Spleen (tissue), 13 donors: ENCODE data around the gene PAFAH1B1. TPM values are rescaled to one million over a fixed set of nuclear protein-coding genes. Genes with fewer than 3 reads are reported as not detected.
A peak's percentile ranks its signal among the peaks of the same experiment; 100 is the strongest.
"Not testable (repeated sequence)": the region's sequence is repeated elsewhere in the genome, so short reads cannot be mapped to it uniquely, and the experiment has no call there.

ENCODE experiments used
- DNase-seq: peaks from one replicate; pipeline ENCODE4 v3.0.0-alpha.2; 2020
- H3K27ac ChIP-seq, 8 donors: fragments of 200-600 bp; sonication (generic) in 7 of 8; 1 replicate in 4 of 8; 2 replicates in 4 of 8; pipeline versions ENCODE4 v1.5.0 to v1.8.0; 2016 to 2021; ENCODE audit warnings: inconsistent platforms in 4 of 8, mild to moderate bottlenecking in 4 of 8, moderate library complexity in 1 of 8
- H3K27me3 ChIP-seq, 7 donors: fragments of 200-600 bp; sonication (generic) in 6 of 7; replicated peaks in 1 of 7; 1 replicate in 4 of 7; 2 replicates in 3 of 7; pipeline versions ENCODE4 v1.5.0 to v1.8.0; 2016 to 2021; ENCODE audit warnings: inconsistent platforms in 3 of 7, mild to moderate bottlenecking in 1 of 7
- H3K36me3 ChIP-seq, 6 donors: fragments of 200-600 bp; sonication (generic) in 5 of 6; 1 replicate in 4 of 6; 2 replicates in 2 of 6; pipeline versions ENCODE4 v1.5.0 to v1.8.0; 2016 to 2021; ENCODE audit warnings: inconsistent platforms in 2 of 6
- H3K4me1 ChIP-seq, 6 donors: fragments of 200-600 bp; sonication (generic) in 5 of 6; 1 replicate in 3 of 6; 2 replicates in 3 of 6; pipeline versions ENCODE4 v1.5.0 to v1.8.0; 2016 to 2021; ENCODE audit warnings: inconsistent platforms in 3 of 6
- H3K4me3 ChIP-seq, 8 donors: fragments of 200-600 bp; sonication (generic) in 7 of 8; 1 replicate in 4 of 8; 2 replicates in 4 of 8; pipeline versions ENCODE4 v1.5.0 to v1.8.0; 2016 to 2021; ENCODE audit warnings: inconsistent platforms in 4 of 8, mild to moderate bottlenecking in 4 of 8, moderate library complexity in 2 of 8
- H3K9me3 ChIP-seq, 8 donors: fragments of 200-600 bp; sonication (generic) in 7 of 8; 1 replicate in 4 of 8; 2 replicates in 4 of 8; pipeline versions ENCODE4 v1.5.0 to v1.8.0; 2016 to 2021; ENCODE audit warnings: inconsistent platforms in 4 of 8
- CTCF ChIP-seq, 11 experiments: fragments of 200-600 bp in 7 of 11; fragments of 450-650 bp in 4 of 11; sonication (generic) in 4 of 11; IDR thresholded peaks in 8 of 11; conservative IDR thresholded peaks in 3 of 11; 1 replicate in 7 of 11; 2 replicates in 4 of 11; pipeline versions ENCODE4 v1.4.0 to v1.8.0; 2016 to 2021; ENCODE audit warnings: antibody characterized with exemption in 11 of 11, inconsistent platforms in 4 of 11, mild to moderate bottlenecking in 1 of 11
- POLR2A ChIP-seq, 3 donors: fragments of 450-650 bp; IDR thresholded peaks; one replicate each; pipeline ENCODE4 v1.5.1; 2017; ENCODE audit warnings: antibody characterized with exemption in 3 of 3, mild to moderate bottlenecking in 1 of 3
- POLR2AphosphoS5 ChIP-seq, 3 donors: sonication (generic); formaldehyde crosslinking; IDR thresholded peaks; one replicate each; pipeline ENCODE4 v1.5.1; 2017; ENCODE audit warnings: antibody characterized with exemption in 3 of 3
- WGBS, 5 donors: extraction: QIAGEN DNeasy Blood & Tissue Kit in 3 of 5; methylation state at CpG; one replicate each; pipeline versions ENCODE4 v1.1.5 to v1.1.7; 2013 to 2018; 5-methylcytosine and 5-hydroxymethylcytosine counted together
- intact Hi-C: fragments of 100-400 bp; cut with DNase I; formaldehyde crosslinking; loops from one replicate; pipeline ENCODE4 v1.15.0; 2023; ENCODE audit warnings: low total_unique reads
- long read RNA-seq, 2 donors: transcript quantifications; one replicate each; lab custom pipeline, GENCODE V29; 2026
- polyA plus RNA-seq, 3 donors: library from polyadenylated mRNA; stranded (reverse); fragments of 200-250 nt; gene quantifications; one replicate each; pipeline ENCODE4 v1.2.1, GENCODE V29; 2013
- total RNA-seq, 7 donors: library from RNA; depleted of rRNA in 3 of 7; stranded (reverse); fragments of >200 nt in 3 of 7; fragmentation: NEBNext Ultra II Directional in 4 of 7; extraction: Animal tissue kit (Norgen Biotek cat#: 25700) in 4 of 7; gene quantifications; one replicate each; pipeline versions ENCODE4 v1.1.0 to v1.2.1, GENCODE V29; 2016 to 2021
- donor health status: healthy with polysubstance abuse.
- donor health status: DM: no; HTN: no; CAD: no; lungs with moderate emphysema.
- donor health status: DM: no; HTN: no; CAD: no.
- donor health status: Bipolar disorder and iron deficiency.
- donor health status: healthy.
- donor health status: DM: no; HTN: no; CAD: no.
- donor health status: DM: yes; HTN: yes; CAD: no.

The PAFAH1B1 gene
- total RNA-seq (100 to 1,000 TPM; 101 to 175 (median 117) TPM), polyA plus RNA-seq (10 to 100 TPM; 20.8 to 34.5 (median 30.8) TPM)
- long read RNA-seq, donor 1, full-length matches to known transcripts, result 30 of 36 reads
- long read RNA-seq, donor 1, partial matches to known transcripts, result 6 of 36 reads
- long read RNA-seq, donor 1, other reads (novel, unspliced or antisense), result 0 of 36 reads
- long read RNA-seq, donor 2, full-length matches to known transcripts, result 22 of 22 reads
- long read RNA-seq, donor 2, partial matches to known transcripts, result 0 of 22 reads
- long read RNA-seq, donor 2, other reads (novel, unspliced or antisense), result 0 of 22 reads

DNA sequence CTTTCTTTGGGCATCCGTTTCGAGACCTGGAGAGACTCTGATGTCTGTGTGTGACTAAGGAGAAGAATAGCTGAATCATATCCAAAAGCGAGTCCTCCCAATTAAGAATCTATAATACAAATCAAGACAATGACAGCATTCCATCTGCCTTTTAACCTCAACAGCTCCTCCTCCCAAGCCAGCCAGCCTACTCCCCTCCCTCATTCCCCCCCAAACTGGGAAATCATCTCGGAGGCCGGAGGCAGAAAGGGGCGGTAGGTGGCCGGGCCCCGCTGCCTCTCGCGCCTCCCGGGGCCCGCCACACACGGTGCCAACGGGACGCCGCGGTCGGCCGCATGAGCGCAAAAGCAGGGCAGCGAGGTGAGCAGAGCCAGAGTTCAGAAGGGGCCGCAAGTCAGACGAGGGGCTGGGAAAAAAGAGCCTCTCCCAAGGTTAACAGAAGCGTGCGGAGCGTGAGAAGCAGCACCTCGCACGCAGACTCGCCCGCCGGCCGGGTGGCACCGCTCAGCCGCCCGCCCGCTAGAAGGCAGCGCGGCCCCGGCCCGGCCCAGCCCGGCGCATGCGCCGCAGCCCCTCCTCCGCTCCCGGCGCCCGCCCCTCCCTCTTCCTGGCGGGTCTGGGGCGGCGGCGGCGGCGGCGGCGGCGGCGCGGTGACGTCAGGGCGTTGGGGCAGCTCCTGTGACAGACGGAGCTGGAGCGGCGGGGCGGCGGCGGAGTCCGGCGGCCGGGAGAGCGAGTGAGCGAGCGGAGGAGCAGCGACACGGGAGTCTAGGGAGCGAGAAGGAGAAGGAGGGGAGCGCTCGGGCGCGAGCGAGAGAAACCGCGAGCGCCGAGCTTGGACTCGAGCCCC, at the start of gene PAFAH1B1:
TSS of gene PAFAH1B1 (plus strand) at position 684 of the 850 bp plus-strand sequence. CDS start 44,635 bp downstream, outside the sequence.
- intact Hi-C loops, result loop anchor here (10.0 kb wide), 1 partner anchor 82 kb away; no protein-coding TSS in a partner anchor
- no peaks in the 10 kb centered on the region for H3K27me3 ChIP-seq
- H3K9me3 ChIP-seq, result no peaks in the 10 kb centered on the region
- TF ChIP-seq CTCF (IDR thresholded peaks at IDR 0.05 in 8 of 11, conservative IDR thresholded peaks at IDR 0.05 in 3 of 11) (peak in 4 of 11 experiments; percentile 13 to 33 (median 20)), POLR2AphosphoS5 (IDR thresholded peaks at IDR 0.05) (peak; percentile 90 to 92 (median 91)), POLR2A (IDR thresholded peaks at IDR 0.05) (peak in 2 of 3 donors; percentile 53 to 62)
- peak within 1 kb of the TSS; percentile 52 to 99 (median 90) for H3K4me3 ChIP-seq
- H3K36me3 ChIP-seq, result no peaks in the 10 kb centered on the region
- peak; percentile 99 for DNase-seq
- peaks cover 29 to 50% (median 45%) of the 10 kb centered on the region in 6 donors for H3K4me1 ChIP-seq
- H3K27ac ChIP-seq, result peak within 1 kb of the TSS; percentile 98 to 100 (median 99)
- 0 to 1% (median 0%) methylated on average over 34 to 81 of the region's 86 CpGs for WGBS, 5 donors

- 56 to 81% (median 78%) methylated on average over 7 of the region's 7 CpGs for WGBS, 5 donors
- TF ChIP-seq POLR2A (IDR thresholded peaks at IDR 0.05) (no peak), POLR2AphosphoS5 (IDR thresholded peaks at IDR 0.05) (no peak), CTCF (IDR thresholded peaks at IDR 0.05 in 8 of 11, conservative IDR thresholded peaks at IDR 0.05 in 3 of 11) (no peak)
- Histone ChIP-seq H3K27me3 (no peaks in the 10 kb centered on the region), H3K36me3 (no peaks in the 10 kb centered on the region), H3K27ac (no peak overlapping the region), H3K9me3 (no peaks in the 10 kb centered on the region), H3K4me3 (no peak overlapping the region), H3K4me1 (no peaks in the 10 kb centered on the region)
- no peak for DNase-seq
- intact Hi-C loops, result no loop called here
Observed at GRCh38 chr17:2545393-2545792, 48.1 kb upstream of the PAFAH1B1 start.

GRCh38 chr17:2547176-2547575, 46.3 kb upstream of the PAFAH1B1 start:
- TF ChIP-seq POLR2AphosphoS5 (IDR thresholded peaks at IDR 0.05) (no peak), POLR2A (IDR thresholded peaks at IDR 0.05) (no peak), CTCF (IDR thresholded peaks at IDR 0.05 in 8 of 11, conservative IDR thresholded peaks at IDR 0.05 in 3 of 11) (no peak)
- Histone ChIP-seq H3K4me3 (no peak overlapping the region), H3K27ac (no peak overlapping the region), H3K27me3 (peaks cover 0 to 9% (median 0%) of the 10 kb centered on the region in 7 donors), H3K9me3 (no peaks in the 10 kb centered on the region), H3K4me1 (no peaks in the 10 kb centered on the region), H3K36me3 (no peaks in the 10 kb centered on the region)
- DNase-seq, result no peak
- intact Hi-C loops, result no loop called here
- 69 to 89% (median 77%) methylated on average over 9 of the region's 9 CpGs for WGBS, 5 donors

- 76 to 95% (median 82%) methylated on average over 8 to 9 of the region's 9 CpGs for WGBS, 5 donors
- DNase-seq, H3K4me1 ChIP-seq, H3K27ac ChIP-seq, H3K4me3 ChIP-seq, H3K36me3 ChIP-seq, H3K9me3 ChIP-seq, intact Hi-C loops: not testable (repeated sequence)
- peaks cover 0 to 10% (median 0%) of the 10 kb centered on the region in 7 donors for H3K27me3 ChIP-seq
Observed at GRCh38 chr17:2548026-2548425, 45.4 kb upstream of the PAFAH1B1 start.
